ENCODE measurements around the gene LCNL1.

Gene LCNL1

GRCh38 chr9:136964833-136965422 lies 17.9 kb upstream of the LCNL1 start:
- DNase-seq (ENCODE audit: low spot score): no peak
- Histone ChIP-seq H3K27ac (no peak overlapping the region), H3K4me3 (no peak overlapping the region)
- no peak for TF ChIP-seq CTCF (IDR thresholded peaks at IDR 0.05)

GRCh38 chr9:136965771-136966484 lies 16.9 kb upstream of the LCNL1 start:
- DNase-seq (ENCODE audit: low spot score): no peak
- H3K4me3 ChIP-seq: peak overlapping the region; percentile 36
- no peak overlapping the region for H3K27ac ChIP-seq
- TF ChIP-seq CTCF (IDR thresholded peaks at IDR 0.05): no peak

- H3K4me3 ChIP-seq: no peak overlapping the region
- no peak for TF ChIP-seq CTCF (IDR thresholded peaks at IDR 0.05)
- H3K27ac ChIP-seq: no peak overlapping the region
- no peak for DNase-seq (ENCODE audit: low spot score)
Observed at GRCh38 chr9:136968333-136969127, 14.3 kb upstream of the LCNL1 start.

- no peak for DNase-seq (ENCODE audit: low spot score)
- no peak overlapping the region for H3K27ac ChIP-seq
Observed at GRCh38 chr9:136969150-136969549, 13.6 kb upstream of the LCNL1 start.

GRCh38 chr9:136969774-136970173 lies 13.0 kb upstream of the LCNL1 start:
- Histone ChIP-seq H3K4me3 (no peak overlapping the region), H3K27ac (no peak overlapping the region)
- TF ChIP-seq CTCF (IDR thresholded peaks at IDR 0.05): no peak
- DNase-seq (ENCODE audit: low spot score): no peak

More at GRCh38 chr9:136969150-136969549, 13.6 kb upstream of the LCNL1 start:
- no peak overlapping the region for H3K4me3 ChIP-seq
- no peak for TF ChIP-seq CTCF (IDR thresholded peaks at IDR 0.05)

- Histone ChIP-seq H3K4me3 (no peak overlapping the region), H3K27ac (no peak overlapping the region)
- DNase-seq (ENCODE audit: low spot score): no peak
- no peak for TF ChIP-seq CTCF (IDR thresholded peaks at IDR 0.05)
Observed at GRCh38 chr9:136970361-136970760, 12.4 kb upstream of the LCNL1 start.

Data from coronary artery (tissue), 2 donors.